Adrenal gland (tissue), 5 donors: ENCODE results near the gene NOM1.

Source experiments
- CTCF ChIP-seq, 6 experiments: fragments of 450-650 bp in 4 of 6; fragments of 200-600 bp in 2 of 6; sonication (generic) in 1 of 6; IDR thresholded peaks; 1 replicate in 5 of 6; 2 replicates in 1 of 6; pipeline versions ENCODE4 v1.5.1 to v1.8.0; 2016 to 2021; ENCODE audit warnings: antibody characterized with exemption in 6 of 6, mild to moderate bottlenecking in 2 of 6, moderate library complexity in 1 of 6
- POLR2A ChIP-seq, 2 donors: fragments of 450-650 bp; IDR thresholded peaks; one replicate each; pipeline ENCODE4 v1.6.1; 2017; ENCODE audit warnings: antibody characterized with exemption in 2 of 2, mild to moderate bottlenecking in 2 of 2, moderate library complexity in 1 of 2
- donor health status: DM: no; HTN: no; CAD: no.

- TF ChIP-seq POLR2A (IDR thresholded peaks at IDR 0.05): no peak
- TF ChIP-seq CTCF (IDR thresholded peaks at IDR 0.05): no peak
Measured at GRCh38 chr7:157018328-157018996, 69.0 kb downstream of the NOM1 start.
